ENCODE measurements around the gene SH3GLB2. TPM values are rescaled to one million over a fixed set of nuclear protein-coding genes. Genes with fewer than 3 reads are reported as not detected.

The SH3GLB2 gene
- total and polyA plus RNA-seq, 2 experiments from 2014 or later, result 21.9 to 68.0 TPM

DNA sequence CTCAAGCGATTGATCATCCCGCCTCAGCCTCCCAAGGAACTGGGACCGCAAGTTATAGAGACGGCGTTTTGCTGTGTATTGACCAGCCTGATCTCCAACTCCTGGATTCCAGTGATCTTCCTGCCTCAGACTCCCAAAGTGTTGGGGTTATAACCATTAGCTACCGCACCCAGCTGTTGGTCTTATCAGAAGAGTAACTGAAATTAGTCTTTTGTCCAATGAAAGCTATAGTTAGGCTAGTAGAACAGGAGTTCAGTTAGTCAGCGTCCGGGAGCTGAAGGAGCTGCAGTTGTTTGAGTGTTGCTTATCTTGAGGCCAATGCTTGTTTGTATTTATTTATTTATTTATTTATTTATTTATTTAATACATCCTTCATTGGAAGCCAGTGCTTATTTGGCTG lies 5.1 kb upstream of the SH3GLB2 start:
- H3K4me1 ChIP-seq (ENCODE audit: insufficient read depth), result no peaks in the 10 kb centered on the region
- Mint-ChIP-seq H3K4me3 (no peak overlapping the region), H3K27ac (no peak overlapping the region), H3K9me3 (no peaks in the 10 kb centered on the region), H3K4me1 (peaks cover 12% of the 10 kb centered on the region), H3K36me3 (ENCODE audit: low read depth) (no peaks in the 10 kb centered on the region; the same call in 2 of the 3 replicates), H3K27me3 (ENCODE audit: insufficient read depth, low read depth, poor library complexity) (peaks cover 10% of the 10 kb centered on the region)
- H3K27ac ChIP-seq (ENCODE audit: low read depth), result no peak overlapping the region
- peaks cover 13% of the 10 kb centered on the region for H3K79me2 ChIP-seq (replicated peaks; ENCODE audit: insufficient read depth)
- H3K36me3 ChIP-seq (ENCODE audit: insufficient read depth), result no peaks in the 10 kb centered on the region
- TF ChIP-seq NANOG (IDR thresholded peaks at IDR 0.05; ENCODE audit: borderline replicate concordance) (no peak), EZH2phosphoT487 (IDR thresholded peaks at IDR 0.05; ENCODE audit: unreplicated experiment) (no peak), ETS1 (IDR thresholded peaks at IDR 0.05) (no peak), CREB1 (CRISPR knock-in tag; IDR thresholded peaks at IDR 0.05; ENCODE audit: low read depth) (no peak), JUNB (IDR thresholded peaks at IDR 0.05; ENCODE audit: unreplicated experiment) (no peak)
- H3K27me3 ChIP-seq (ENCODE audit: insufficient read depth), result no peaks in the 10 kb centered on the region
- H4K20me1 ChIP-seq (replicated peaks; ENCODE audit: insufficient read depth), result peaks cover under 1% of the 10 kb centered on the region; the same call in 1 of the 2 replicates
- no peaks in the 10 kb centered on the region for H3K9me2 ChIP-seq (ENCODE audit: insufficient read depth)
- no peak overlapping the region for H3K4me3 ChIP-seq
- 0 out of 2 replicates have a peak, but pooled peaks cover 2% of the 10 kb centered on the region for H3F3A ChIP-seq (replicated peaks; ENCODE audit: low read depth)
- H2AFZ ChIP-seq, result no peak overlapping the region
- ATAC-seq (no peak), DNase-seq (ENCODE audit: low spot score) (no peak)
- no peak overlapping the region for H3K4me2 ChIP-seq

DNA sequence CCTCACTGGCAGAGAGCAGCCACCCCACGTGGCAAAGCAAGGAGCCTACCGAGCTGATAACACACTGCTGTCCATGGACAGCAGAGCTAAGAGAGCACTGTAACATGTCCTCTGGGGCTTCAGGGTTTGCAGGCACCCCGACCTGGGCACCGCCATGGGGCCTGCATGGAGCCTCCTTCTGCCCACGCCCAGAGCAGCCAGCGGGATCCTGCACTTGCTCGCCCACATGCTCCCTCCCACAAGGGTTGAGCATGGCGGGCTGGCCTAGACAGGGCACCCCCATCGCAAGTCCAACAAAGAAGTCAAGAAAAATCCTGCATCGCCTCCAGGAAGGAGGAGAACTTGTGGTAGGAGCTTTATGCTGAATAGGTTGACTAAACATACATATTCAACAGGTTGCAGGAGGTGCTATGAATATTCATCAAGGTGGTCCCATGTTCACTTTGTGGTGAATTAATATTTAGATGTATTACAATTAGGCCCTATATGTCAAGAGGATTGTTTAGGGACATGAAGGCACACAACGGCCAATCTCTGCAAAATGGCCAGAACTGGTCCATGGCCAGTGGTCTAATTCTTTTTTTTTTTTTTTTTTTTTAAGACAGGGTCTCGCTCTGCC lies 4.5 kb upstream of the SH3GLB2 start:
- Mint-ChIP-seq H3K36me3 (ENCODE audit: low read depth) (no peaks in the 10 kb centered on the region; the same call in 2 of the 3 replicates), H3K27ac (no peak overlapping the region), H3K9me3 (no peaks in the 10 kb centered on the region), H3K27me3 (ENCODE audit: insufficient read depth, low read depth, poor library complexity) (peaks cover 10% of the 10 kb centered on the region), H3K4me1 (peaks cover 9% of the 10 kb centered on the region), H3K4me3 (no peak overlapping the region)
- Histone ChIP-seq H3K27me3 (ENCODE audit: insufficient read depth) (no peaks in the 10 kb centered on the region), H3K79me2 (replicated peaks; ENCODE audit: insufficient read depth) (peaks cover 8% of the 10 kb centered on the region), H2AFZ (no peak overlapping the region), H4K20me1 (replicated peaks; ENCODE audit: insufficient read depth) (no peaks in the 10 kb centered on the region), H3K4me2 (no peak overlapping the region), H3F3A (replicated peaks; ENCODE audit: low read depth) (0 out of 2 replicates have a peak, but pooled peaks cover 2% of the 10 kb centered on the region), H3K9me2 (ENCODE audit: insufficient read depth) (no peaks in the 10 kb centered on the region), H3K36me3 (ENCODE audit: insufficient read depth) (no peaks in the 10 kb centered on the region), H3K4me1 (ENCODE audit: insufficient read depth) (no peaks in the 10 kb centered on the region), H3K4me3 (no peak overlapping the region), H3K27ac (ENCODE audit: low read depth) (no peak overlapping the region)
- TF ChIP-seq STAT1 (IDR thresholded peaks at IDR 0.05; ENCODE audit: unreplicated experiment) (no peak), ZNF462 (CRISPR knock-in tag; IDR thresholded peaks at IDR 0.05) (no peak), EZH2phosphoT487 (IDR thresholded peaks at IDR 0.05; ENCODE audit: unreplicated experiment) (no peak), ZNF114 (CRISPR knock-in tag; IDR thresholded peaks at IDR 0.05) (no peak), ETS1 (IDR thresholded peaks at IDR 0.05) (no peak), POLR2AphosphoS5 (IDR thresholded peaks at IDR 0.05; ENCODE audit: low read depth) (no peak), NANOG (IDR thresholded peaks at IDR 0.05; ENCODE audit: borderline replicate concordance) (no peak), ZNF331 (CRISPR knock-in tag; IDR thresholded peaks at IDR 0.05; ENCODE audit: low read depth) (no peak), CREB1 (CRISPR knock-in tag; IDR thresholded peaks at IDR 0.05; ENCODE audit: low read depth) (no peak), JUNB (IDR thresholded peaks at IDR 0.05; ENCODE audit: unreplicated experiment) (no peak), EZH2 (IDR thresholded peaks at IDR 0.05; ENCODE audit: low read depth, unreplicated experiment) (no peak)
- ATAC-seq, result no peak
- DNase-seq (ENCODE audit: low spot score), result no peak
